Measurements from ENCODE around the gene SLC2A1.

SLC2A1 gene

GRCh38 chr1:42960122-42960390 lies 1.4 kb upstream of the SLC2A1 start:
- DNase-seq: no peak

DNA sequence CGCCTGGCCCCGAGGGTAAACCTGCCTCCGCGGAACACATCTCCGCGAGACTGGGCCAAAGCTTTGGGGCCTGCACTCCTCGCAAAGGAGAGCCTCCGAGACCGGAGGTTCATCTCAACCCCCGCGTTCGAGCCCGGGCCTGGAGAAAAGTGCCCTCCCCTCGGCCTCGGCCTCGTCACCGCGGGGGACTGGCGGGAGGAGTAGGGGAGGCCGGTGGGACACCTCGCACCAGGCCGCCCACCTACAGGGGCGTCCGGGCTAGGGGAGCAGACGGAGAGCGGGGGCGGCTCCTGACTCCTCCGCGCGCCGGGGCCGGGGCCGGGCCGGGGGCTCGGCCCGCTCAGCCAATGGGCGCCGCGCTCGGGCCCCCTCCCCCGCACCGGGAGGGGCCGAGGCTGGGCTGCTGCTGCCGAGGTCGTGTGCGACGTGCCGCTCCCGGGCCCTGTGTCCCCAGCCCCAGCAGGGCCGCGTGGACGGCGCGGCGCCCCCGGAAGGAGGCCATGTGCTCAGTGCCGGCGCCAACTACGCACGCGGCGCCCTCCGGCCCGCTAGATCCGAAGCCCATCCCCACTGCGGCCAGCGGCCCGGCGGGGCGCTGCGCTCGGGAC lies 684 bp downstream of the SLC2A1 start:
- DNase-seq: peak; percentile 65 to 89 (median 80)

DNA sequence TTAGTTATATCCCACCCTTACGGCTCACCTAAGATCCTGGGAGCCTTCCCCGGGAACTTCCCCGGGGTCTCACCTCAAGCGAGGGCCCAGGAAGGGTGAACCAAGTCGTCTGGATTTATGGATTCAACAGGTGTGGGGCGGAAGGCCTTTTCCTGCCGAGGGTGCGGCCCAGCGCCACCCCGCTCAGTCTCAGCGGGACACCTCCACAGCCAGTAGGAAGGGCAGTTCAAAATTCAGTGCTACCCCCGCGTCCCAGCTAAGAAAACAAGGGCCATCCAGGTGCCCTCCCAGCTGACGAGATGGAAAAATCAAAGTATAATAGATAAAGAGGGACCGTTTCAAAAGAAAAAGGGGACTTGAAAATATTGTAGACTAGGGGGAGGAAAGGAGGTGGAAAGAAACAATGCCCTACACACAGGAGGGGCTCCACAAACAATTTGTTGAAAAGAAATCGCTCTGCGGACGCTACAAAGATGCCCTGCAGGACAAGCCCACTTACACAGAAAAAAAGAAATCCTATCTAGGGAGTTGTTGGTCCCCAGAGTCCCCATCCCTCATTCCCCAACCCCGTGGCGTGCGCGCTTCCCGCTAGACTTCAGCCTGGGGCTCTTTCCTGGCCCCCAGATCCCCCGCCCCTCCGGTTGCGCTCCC lies 1.3 kb downstream of the SLC2A1 start:
- peak in 2 of 3 experiments; percentile 50 to 58 for DNase-seq

GRCh38 chr1:42956739-42957138 lies 1.9 kb downstream of the SLC2A1 start:
- no peak for DNase-seq

DNA sequence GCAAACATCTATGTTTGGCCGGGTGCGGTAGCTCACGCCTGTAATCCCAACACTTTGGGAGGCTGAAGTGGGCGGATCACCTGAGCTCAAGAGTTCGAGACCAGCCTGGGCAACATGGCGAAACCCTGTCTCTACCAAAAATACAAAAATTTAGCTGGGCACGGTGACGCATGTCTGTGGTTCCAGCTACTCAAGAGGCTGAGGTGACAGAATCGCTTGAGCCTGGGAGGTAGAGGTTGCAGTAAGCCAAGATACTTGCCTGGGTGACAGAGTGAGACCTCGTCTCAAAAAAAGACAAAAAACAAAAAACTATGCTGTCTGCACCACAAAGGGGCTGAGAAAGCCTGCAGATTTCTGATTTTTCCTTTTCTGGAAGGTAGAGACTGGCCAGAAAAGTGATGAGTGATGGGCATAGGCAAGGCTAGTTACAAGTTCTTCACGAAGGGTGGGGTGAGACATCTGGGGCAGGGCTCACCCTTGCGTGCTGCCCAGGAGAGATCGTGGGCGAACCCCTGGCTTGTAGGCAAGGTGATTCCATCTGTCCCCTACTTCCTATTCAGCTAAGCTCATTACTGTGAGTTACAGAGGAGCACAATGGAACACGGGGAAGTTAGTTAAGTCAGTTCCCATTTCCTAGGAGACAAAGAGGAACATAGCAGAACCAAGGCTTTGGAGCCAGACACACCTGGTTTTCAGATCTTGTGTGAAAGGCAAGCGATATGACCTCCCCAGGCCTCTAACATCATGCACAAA lies 3.2 kb downstream of the SLC2A1 start:
- DNase-seq: no peak

DNA sequence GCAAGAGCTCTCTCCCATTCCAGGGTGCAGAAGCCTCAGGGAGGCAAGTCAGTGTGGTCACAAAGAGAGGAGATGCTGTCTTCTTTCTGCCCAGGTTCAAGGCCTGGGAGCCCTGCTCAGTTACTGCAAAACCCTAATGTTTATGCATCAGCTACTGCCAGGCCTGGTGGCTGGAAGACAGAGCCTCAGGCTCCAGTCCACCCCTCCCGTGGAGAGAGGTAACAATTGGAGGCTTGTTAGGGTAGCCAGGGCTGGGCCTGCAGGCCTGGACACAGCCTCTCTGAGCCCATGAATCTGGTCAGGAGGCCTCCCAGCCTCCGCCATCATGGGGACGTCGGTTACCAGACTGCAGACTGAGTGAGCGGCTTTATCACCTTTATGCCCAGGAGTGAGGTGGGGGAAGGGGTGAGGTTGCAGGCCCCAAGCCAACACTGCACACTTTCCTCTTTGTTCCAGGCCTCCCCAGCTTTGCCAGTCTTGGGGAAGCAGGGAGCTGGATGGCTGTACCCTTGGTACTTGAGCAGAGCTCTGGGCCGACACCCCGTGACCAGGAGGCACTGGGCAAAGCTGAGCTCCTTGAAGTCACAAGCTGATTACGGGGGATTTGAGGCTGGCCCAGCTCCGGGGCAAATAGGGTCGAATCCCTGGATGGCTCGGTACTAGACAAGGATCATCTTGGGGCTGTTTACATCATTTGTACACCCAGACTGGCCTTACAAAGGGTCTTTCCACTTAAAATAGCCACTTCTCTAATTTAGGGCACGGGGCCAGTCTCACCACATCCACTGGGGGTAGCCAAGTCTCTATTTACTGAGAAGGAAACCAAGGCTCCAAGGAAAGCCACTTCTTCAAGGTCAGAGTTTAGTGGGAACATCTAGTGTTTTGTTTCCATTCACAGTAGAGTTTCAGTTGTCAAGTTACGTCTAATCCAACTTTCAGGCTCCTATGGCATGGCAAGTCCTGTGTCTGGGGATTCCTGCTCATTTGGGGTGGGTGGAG lies 5.2 kb downstream of the SLC2A1 start:
- no peak for DNase-seq

- DNase-seq: peak in 1 of 3 experiments; percentile 25
Observed at GRCh38 chr1:42952303-42953001, 6.2 kb downstream of the SLC2A1 start.

- no peak for DNase-seq
Observed at GRCh38 chr1:42951588-42951987, 7.1 kb downstream of the SLC2A1 start.

- DNase-seq: no peak
Observed at GRCh38 chr1:42950116-42950481, 8.6 kb downstream of the SLC2A1 start.

- DNase-seq: no peak
Observed at GRCh38 chr1:42949312-42950115, 9.2 kb downstream of the SLC2A1 start.

- DNase-seq: no peak
Observed at GRCh38 chr1:42947965-42948732, 10.5 kb downstream of the SLC2A1 start.

DNA sequence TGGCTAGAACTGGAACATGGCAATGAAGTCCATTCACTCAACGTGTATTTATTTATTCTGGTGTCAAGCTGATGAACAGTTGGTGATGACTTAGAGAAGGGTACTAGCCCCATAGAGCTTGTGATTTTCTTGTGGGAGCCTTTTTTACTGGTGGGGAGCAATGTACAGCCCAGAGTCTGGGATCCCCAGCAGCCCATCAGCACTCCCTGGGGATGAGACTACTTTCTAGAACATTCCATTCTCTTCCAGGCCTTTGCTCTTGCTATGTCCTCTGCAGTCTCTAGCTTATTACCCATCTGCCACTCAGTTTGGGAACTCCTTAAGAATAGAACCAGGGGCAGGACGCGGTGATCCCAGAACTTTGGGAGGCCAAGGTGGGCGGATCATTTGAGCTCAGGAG lies 11.6 kb downstream of the SLC2A1 start:
- DNase-seq: no peak

- no peak for DNase-seq
Observed at GRCh38 chr1:42946120-42946898, 12.4 kb downstream of the SLC2A1 start.

DNA sequence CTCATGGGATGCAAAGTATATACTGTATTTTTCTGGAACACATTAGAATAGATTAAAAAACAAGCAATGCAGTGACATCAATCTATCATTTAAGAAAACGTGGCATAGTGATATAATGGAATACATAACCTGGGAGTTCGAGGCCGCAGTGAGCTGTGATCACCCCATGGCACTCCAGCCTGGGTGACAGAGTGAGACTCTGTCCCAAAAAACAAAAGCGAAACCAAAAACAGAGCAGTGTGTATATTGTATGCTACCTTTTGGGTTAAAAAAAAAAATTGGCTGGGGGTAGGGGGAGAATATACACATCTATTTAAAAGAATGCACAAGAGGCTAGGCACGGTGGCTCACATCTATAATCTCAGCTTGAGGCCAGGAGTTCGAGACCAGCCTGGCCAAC lies 13.5 kb downstream of the SLC2A1 start:
- DNase-seq: no peak

DNA sequence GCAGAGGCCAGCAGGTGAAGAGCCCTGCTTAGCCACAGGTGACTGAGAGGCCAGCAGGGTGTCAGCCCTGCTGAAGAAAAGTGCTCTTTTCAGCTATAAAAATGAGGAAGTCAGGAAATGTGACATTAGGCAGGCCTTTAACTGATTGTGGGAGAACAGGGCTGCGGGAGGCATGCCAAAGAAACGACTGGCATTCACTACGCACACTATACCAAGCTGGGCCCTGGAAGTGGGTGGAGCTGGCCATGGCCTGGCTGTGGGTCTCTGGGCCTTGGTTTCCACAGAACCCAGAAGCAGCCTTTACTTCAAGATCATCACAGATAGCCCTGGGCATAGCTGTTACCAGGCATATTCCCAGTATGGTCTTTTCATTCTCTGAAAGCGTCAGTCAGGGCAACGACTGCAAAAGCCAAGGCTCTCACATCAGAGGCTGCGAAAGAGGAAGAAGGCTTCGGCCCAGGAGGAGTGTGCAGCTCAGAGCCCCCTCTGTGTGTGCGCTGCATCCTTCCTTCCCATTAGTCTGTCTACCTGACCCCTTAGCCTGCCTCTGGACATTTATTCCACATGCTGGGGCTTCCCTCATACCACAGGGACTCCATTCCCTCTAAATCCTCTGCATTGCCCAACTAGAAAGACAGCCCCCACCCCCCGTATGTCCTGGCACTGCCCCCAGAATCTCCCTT lies 14.3 kb downstream of the SLC2A1 start:
- no peak for DNase-seq

- DNase-seq: no peak
Observed at GRCh38 chr1:42943728-42944127, 14.9 kb downstream of the SLC2A1 start.

- DNase-seq: no peak
Observed at GRCh38 chr1:42943166-42943565, 15.5 kb downstream of the SLC2A1 start.

- peak in 1 of 3 experiments; percentile 69 for DNase-seq
Observed at GRCh38 chr1:42942444-42942843, 16.2 kb downstream of the SLC2A1 start.

DNA sequence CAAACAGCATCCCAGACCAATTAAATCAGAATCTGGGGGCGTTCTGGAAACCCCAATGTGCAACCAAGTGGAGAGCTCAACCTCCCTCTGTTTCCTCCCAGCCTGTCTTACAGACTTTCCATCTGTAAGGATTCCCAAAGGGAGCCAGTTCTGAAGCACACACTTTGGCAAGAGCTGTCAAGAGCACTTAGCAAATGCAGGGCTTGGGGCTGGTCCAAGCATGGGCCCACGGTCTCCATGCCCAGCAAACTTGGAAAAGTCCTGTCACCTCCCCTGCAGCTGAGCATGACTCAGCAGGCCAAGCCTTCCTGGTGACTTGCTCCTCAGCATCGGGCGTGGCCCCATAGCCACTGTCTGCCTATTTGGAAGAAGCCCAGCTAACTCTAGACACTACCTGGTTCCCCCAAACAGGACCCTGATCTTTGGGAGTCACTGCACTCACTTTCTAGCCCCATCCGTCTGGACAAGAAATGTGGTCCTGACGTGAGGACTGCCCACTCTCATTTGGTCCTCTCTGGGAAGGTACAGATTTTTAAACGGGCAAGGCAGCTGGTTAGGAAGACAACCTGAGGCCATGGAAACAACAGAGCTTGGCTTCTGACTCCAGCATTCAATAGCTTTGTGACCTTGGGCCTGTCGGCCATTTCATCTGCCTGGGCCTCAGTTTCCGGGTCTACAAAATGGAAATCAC lies 16.9 kb downstream of the SLC2A1 start:
- DNase-seq: peak in 1 of 3 experiments; percentile 75

All from NCI-H1417 (cell line).